Right lobe of liver (tissue), 6 donors: ENCODE measurements around the gene MACROD2. TPM values are rescaled to one million over a fixed set of nuclear protein-coding genes. Genes with fewer than 3 reads are reported as not detected.

Source experiments
- ATAC-seq, 4 donors: fragments of 200-7000 bp; cut with Tn5 transposase; one replicate each; pipeline ENCODE4 v1.9.1; 2020; ENCODE audit warnings: mild to moderate bottlenecking in 4 of 4, moderate library complexity in 4 of 4
- DNase-seq, 3 donors: peaks; one replicate each; pipeline ENCODE4 v3.0.0-alpha.2; 2020
- H3K27ac ChIP-seq, 3 donors: fragments of 200-600 bp; one replicate each; pipeline ENCODE4 v1.8.0; 2022
- H3K27me3 ChIP-seq, 2 donors: fragments of 200-600 bp; one replicate each; pipeline ENCODE4 v1.8.0; 2022
- H3K36me3 ChIP-seq, 4 donors: fragments of 200-600 bp; sonication (generic) in 1 of 4; one replicate each; pipeline versions ENCODE4 v1.5.1 to v1.8.0; 2017 to 2022; ENCODE audit warnings: control low read depth in 1 of 4
- H3K4me1 ChIP-seq, 4 donors: fragments of 200-600 bp; sonication (generic) in 1 of 4; one replicate each; pipeline versions ENCODE4 v1.5.1 to v1.8.0; 2017 to 2022; ENCODE audit warnings: control low read depth in 1 of 4
- H3K4me3 ChIP-seq, 3 donors: fragments of 200-600 bp; one replicate each; pipeline ENCODE4 v1.8.0; 2022
- H3K9me3 ChIP-seq, 4 donors: fragments of 200-600 bp; sonication (generic) in 1 of 4; one replicate each; pipeline versions ENCODE4 v1.5.1 to v1.8.0; 2017 to 2022; ENCODE audit warnings: control low read depth in 1 of 4
- CTCF ChIP-seq, 4 donors: fragments of 200-600 bp in 3 of 4; fragments of 450-650 bp in 1 of 4; IDR thresholded peaks; one replicate each; pipeline versions ENCODE4 v1.5.1 to v1.8.0; 2016 to 2022; ENCODE audit warnings: antibody characterized with exemption in 4 of 4, mild to moderate bottlenecking in 2 of 4
- POLR2A ChIP-seq: fragments of 450-650 bp; IDR thresholded peaks from one replicate; pipeline ENCODE4 v1.6.1; 2017; ENCODE audit warnings: antibody characterized with exemption, mild to moderate bottlenecking
- WGBS: methylation state at CpG from one replicate; pipeline ENCODE4 v1.1.6; 2018; ENCODE audit warnings: low coverage, low lambda C conversion rate; ENCODE audit not compliant: insufficient coverage; ENCODE audit errors: missing lambda C conversion rate; 5-methylcytosine and 5-hydroxymethylcytosine counted together
- intact Hi-C, 2 donors: fragments of 100-400 bp; cut with DNase I; formaldehyde crosslinking; loops; one replicate each; pipeline versions ENCODE4 v1.11.2 to v1.14.1; 2022
- total RNA-seq, 6 experiments: library from RNA; depleted of rRNA in 2 of 6; stranded (reverse); fragments of >200 nt in 2 of 6; fragmentation: NEBNext Ultra II Directional in 3 of 6; extraction: Animal tissue kit (Norgen Biotek cat#: 25700) in 3 of 6; gene quantifications; one replicate each; pipeline versions ENCODE4 v1.1.0 to v1.2.4, GENCODE V29; 2016 to 2023
- donor health status: DM: no; HTN: yes; CAD: no.
- donor health status: DM: no; HTN: no; CAD: no.
- donor health status: DM: no; HTN: no; CAD: no.
- donor health status: DM: no; HTN: yes; CAD: no.
- donor health status: DM: no; HTN: yes; CAD: no.

Gene MACROD2
- total RNA-seq, 6 experiments from 2014 or later, result 1.2 to 5.5 (median 3.3) TPM

GRCh38 chr20:15632680-15633079 lies 1637.4 kb downstream of the MACROD2 start:
- Histone ChIP-seq H3K4me3 (no peak overlapping the region), H3K27ac (no peak overlapping the region), H3K36me3 (no peaks in the 10 kb centered on the region), H3K27me3 (no peaks in the 10 kb centered on the region), H3K9me3 (no peaks in the 10 kb centered on the region), H3K4me1 (no peaks in the 10 kb centered on the region)
- intact Hi-C loops, result no loop called here
- ATAC-seq (no peak), DNase-seq (no peak)
- 71% methylated on average over 3 of the region's 3 CpGs for WGBS
- TF ChIP-seq CTCF (IDR thresholded peaks at IDR 0.05) (no peak), POLR2A (no peak)

- TF ChIP-seq POLR2A (no peak), CTCF (IDR thresholded peaks at IDR 0.05) (no peak)
- 70% methylated on average over 2 of the region's 2 CpGs for WGBS
- intact Hi-C loops, result no loop called here
These were observed 1638.8 kb downstream of the MACROD2 start for GRCh38 chr20:15634102-15634501.

GRCh38 chr20:15637546-15637945 lies 1642.2 kb downstream of the MACROD2 start:
- intact Hi-C loops, result no loop called here
- Histone ChIP-seq H3K9me3 (no peaks in the 10 kb centered on the region), H3K27me3 (no peaks in the 10 kb centered on the region), H3K4me3 (no peak overlapping the region), H3K36me3 (no peaks in the 10 kb centered on the region), H3K27ac (no peak overlapping the region), H3K4me1 (no peaks in the 10 kb centered on the region)
- DNase-seq (no peak), ATAC-seq (no peak)
- TF ChIP-seq POLR2A (no peak), CTCF (IDR thresholded peaks at IDR 0.05) (no peak)
- WGBS, result 68% methylated on average over 4 of the region's 5 CpGs

More at GRCh38 chr20:15634102-15634501, 1638.8 kb downstream of the MACROD2 start:
- Histone ChIP-seq H3K27me3 (no peaks in the 10 kb centered on the region), H3K36me3 (no peaks in the 10 kb centered on the region), H3K4me1 (no peaks in the 10 kb centered on the region), H3K9me3 (no peaks in the 10 kb centered on the region), H3K27ac (no peak overlapping the region), H3K4me3 (no peak overlapping the region)
- DNase-seq (no peak), ATAC-seq (no peak)

GRCh38 chr20:15637950-15638754 lies 1642.8 kb downstream of the MACROD2 start:
- Histone ChIP-seq H3K27ac (no peak overlapping the region), H3K4me1 (no peaks in the 10 kb centered on the region), H3K36me3 (no peaks in the 10 kb centered on the region), H3K4me3 (no peak overlapping the region), H3K27me3 (no peaks in the 10 kb centered on the region), H3K9me3 (no peaks in the 10 kb centered on the region)
- DNase-seq (no peak), ATAC-seq (no peak)
- intact Hi-C loops, result no loop called here
- 30% methylated on average over 5 of the region's 5 CpGs for WGBS
- TF ChIP-seq POLR2A, result no peak
- no peak for TF ChIP-seq CTCF (IDR thresholded peaks at IDR 0.05)
